Spleen (tissue), 7 donors: Measurements from ENCODE around the gene QPCT.

Experiments
- CTCF ChIP-seq, 11 experiments: fragments of 200-600 bp in 7 of 11; fragments of 450-650 bp in 4 of 11; sonication (generic) in 4 of 11; IDR thresholded peaks in 8 of 11; conservative IDR thresholded peaks in 3 of 11; 1 replicate in 7 of 11; 2 replicates in 4 of 11; pipeline versions ENCODE4 v1.4.0 to v1.8.0; 2016 to 2021; ENCODE audit warnings: antibody characterized with exemption in 11 of 11, inconsistent platforms in 4 of 11, mild to moderate bottlenecking in 1 of 11
- POLR2A ChIP-seq, 3 donors: fragments of 450-650 bp; IDR thresholded peaks; one replicate each; pipeline ENCODE4 v1.5.1; 2017; ENCODE audit warnings: antibody characterized with exemption in 3 of 3, mild to moderate bottlenecking in 1 of 3
- POLR2AphosphoS5 ChIP-seq, 3 donors: sonication (generic); formaldehyde crosslinking; IDR thresholded peaks; one replicate each; pipeline ENCODE4 v1.5.1; 2017; ENCODE audit warnings: antibody characterized with exemption in 3 of 3
- donor health status: DM: no; HTN: no; CAD: no; lungs with moderate emphysema.
- donor health status: DM: no; HTN: no; CAD: no.
- donor health status: DM: no; HTN: no; CAD: no.

GRCh38 chr2:37322368-37322767 is 22.1 kb upstream of the QPCT start:
- no peak for TF ChIP-seq CTCF (IDR thresholded peaks at IDR 0.05 in 8 of 11, conservative IDR thresholded peaks at IDR 0.05 in 3 of 11)
- TF ChIP-seq POLR2A (IDR thresholded peaks at IDR 0.05) = no peak
- no peak for TF ChIP-seq POLR2AphosphoS5 (IDR thresholded peaks at IDR 0.05)
